AG04450 (cell line): ENCODE measurements around the gene ZNF275. TPM values are rescaled to one million over a fixed set of nuclear protein-coding genes. Genes with fewer than 3 reads are reported as not detected.

ENCODE experiments used
- CTCF ChIA-PET: fragments of 300-600, 350-600 bp; formaldehyde crosslinking; extraction: SDS; loops from one replicate; lab custom pipeline; 2022; ENCODE audit warnings: antibody characterized with exemption, inconsistent platforms; lab: Charles Lee
- POLR2A ChIA-PET: fragments of 350-600 bp; formaldehyde crosslinking; extraction: SDS; loops from one replicate; lab custom pipeline; 2021; ENCODE audit warnings: antibody characterized with exemption, inconsistent platforms; lab: Yijun Ruan, JAX
- DNase-seq: peaks from one replicate; pipeline ENCODE4 v3.0.0-alpha.2; 2011; ENCODE audit warnings: low read depth, low spot score
- H3K27ac ChIP-seq: one replicate; pipeline ENCODE4 v1.5.1; 2012; ENCODE audit warnings: low read depth, low read length, control low read depth
- H3K27me3 ChIP-seq: one replicate; pipeline ENCODE4 v1.6.0; 2012; ENCODE audit warnings: low read length; ENCODE audit not compliant: control insufficient read depth, insufficient read depth
- H3K4me3 ChIP-seq: 2 replicates; pipeline ENCODE4 v1.5.1; 2011; ENCODE audit warnings: mild to moderate bottlenecking, low read depth, low read length, control low read depth
- H3K9me3 ChIP-seq: 2 replicates; pipeline ENCODE4 v1.5.1; 2012; ENCODE audit warnings: low read length; ENCODE audit not compliant: control insufficient read depth, insufficient read depth
- CTCF ChIP-seq: IDR thresholded peaks from 2 replicates; pipeline ENCODE4 v1.5.1; 2011; ENCODE audit warnings: low read depth, low read length, control low read depth, inconsistent platforms
- polyA plus RNA-seq: library from polyadenylated mRNA; depleted of rRNA; stranded (reverse); fragments of >200 nt; gene quantifications from 2 replicates; pipeline ENCODE4 v1.2.3, GENCODE V29; 2011

Gene ZNF275
- polyA plus RNA-seq, 1 experiment = 15.0 TPM

DNA sequence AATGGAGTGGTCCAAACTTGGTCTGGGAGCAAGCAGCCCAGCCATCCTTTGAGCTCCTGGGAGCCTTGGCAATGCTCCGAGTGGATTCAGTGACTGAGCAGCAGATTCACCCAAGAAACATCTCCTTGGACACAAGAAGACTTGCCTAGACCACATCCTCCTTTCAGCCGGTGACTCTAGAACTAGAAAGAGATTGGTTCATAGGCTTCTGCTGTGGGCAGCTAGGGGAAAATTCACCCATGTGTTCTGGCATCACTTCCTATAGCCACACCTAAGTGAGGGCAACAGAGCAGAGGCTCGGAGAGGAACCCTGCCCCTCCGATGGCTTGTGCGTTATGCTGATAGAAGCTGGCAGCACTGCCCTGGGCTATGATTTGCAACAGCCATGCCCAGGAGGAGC is 16.0 kb downstream of the ZNF275 start:
- ChIA-PET POLR2A (no interaction called here), CTCF (no interaction called here)
- no peak overlapping the region for H3K4me3 ChIP-seq
- H3K27ac ChIP-seq = no peak overlapping the region
- no peak for TF ChIP-seq CTCF
- DNase-seq = no peak
- no peaks in the 10 kb centered on the region; the same call in 1 of the 2 replicates for H3K9me3 ChIP-seq
- no peaks in the 10 kb centered on the region for H3K27me3 ChIP-seq

DNA sequence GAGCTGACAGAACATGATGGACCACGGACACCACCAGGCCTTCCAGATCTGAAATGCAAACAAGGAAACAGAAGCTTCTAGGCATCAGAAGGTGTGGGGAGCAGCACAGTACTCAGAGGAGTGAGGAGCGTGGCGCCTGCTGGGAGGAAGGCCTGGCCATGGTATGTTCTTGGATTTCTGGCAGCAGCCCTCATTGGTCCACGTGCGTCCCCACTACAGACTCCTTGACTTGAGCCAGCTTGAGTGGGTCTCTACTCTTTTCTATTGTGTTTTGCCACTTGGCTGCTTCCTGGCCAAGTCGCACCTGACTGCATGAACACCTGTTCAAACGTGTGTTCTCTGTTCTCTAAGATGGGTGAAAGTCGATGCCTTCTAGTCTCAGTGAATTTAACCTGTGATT is 18.0 kb downstream of the ZNF275 start:
- TF ChIP-seq CTCF = no peak
- DNase-seq = no peak
- H3K27me3 ChIP-seq = no peaks in the 10 kb centered on the region
- H3K27ac ChIP-seq = no peak overlapping the region
- no peak overlapping the region for H3K4me3 ChIP-seq
- CTCF ChIA-PET = no interaction called here
- POLR2A ChIA-PET = no interaction called here
- H3K9me3 ChIP-seq = no peaks in the 10 kb centered on the region; the same call in 1 of the 2 replicates

- ChIA-PET CTCF (interaction anchor here (0.6 kb wide), 1 partner anchor 308 kb away, joined by 3 read pairs; no protein-coding TSS in a partner anchor), POLR2A (interaction anchor here (0.7 kb wide), 1 partner anchor 18 kb away, joined by 3 read pairs; no protein-coding TSS in a partner anchor)
- TF ChIP-seq CTCF = no peak
- no peak for DNase-seq
- Histone ChIP-seq H3K9me3 (no peaks in the 10 kb centered on the region), H3K4me3 (no peak overlapping the region), H3K27me3 (no peaks in the 10 kb centered on the region), H3K27ac (no peak overlapping the region)
Measured at GRCh38 chrX:153352858-153353257, 18.9 kb downstream of the ZNF275 start.

- POLR2A ChIA-PET = interaction anchor here (0.7 kb wide), 1 partner anchor 19 kb away, joined by 3 read pairs; no protein-coding TSS in a partner anchor
- no peak for TF ChIP-seq CTCF
- CTCF ChIA-PET = no interaction called here
Measured at GRCh38 chrX:153353416-153353815, 19.5 kb downstream of the ZNF275 start.

DNA sequence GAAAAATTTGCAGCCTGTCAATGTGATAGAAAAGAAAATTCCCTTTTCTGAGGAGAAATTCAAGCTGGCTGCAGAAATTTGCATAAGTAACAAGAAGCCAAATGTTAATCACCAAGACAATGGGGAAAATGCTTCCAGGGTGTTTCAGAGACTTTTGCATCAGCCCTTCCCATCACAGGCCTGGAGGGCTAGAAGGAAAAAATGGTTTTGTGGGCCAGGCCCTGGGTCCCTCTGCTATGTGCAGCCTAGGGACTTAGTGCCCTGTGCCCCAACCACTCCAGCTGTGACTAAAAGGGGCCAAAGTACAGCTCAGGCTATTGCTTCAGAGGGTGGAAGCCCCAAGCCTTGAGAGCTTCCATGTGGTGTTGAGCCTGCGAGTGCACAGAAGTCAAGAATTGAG is 23.9 kb downstream of the ZNF275 start:
- ChIA-PET POLR2A (no interaction called here), CTCF (no interaction called here)
- H3K9me3 ChIP-seq = no peaks in the 10 kb centered on the region
- no peak overlapping the region for H3K4me3 ChIP-seq
- peaks cover 2% of the 10 kb centered on the region for H3K27me3 ChIP-seq
- TF ChIP-seq CTCF = no peak
- no peak for DNase-seq
- no peak overlapping the region for H3K27ac ChIP-seq

More at GRCh38 chrX:153353416-153353815, 19.5 kb downstream of the ZNF275 start:
- Histone ChIP-seq H3K27ac (no peak overlapping the region), H3K27me3 (no peaks in the 10 kb centered on the region), H3K9me3 (no peaks in the 10 kb centered on the region), H3K4me3 (no peak overlapping the region)
- DNase-seq = no peak
